ENCODE data around the gene CRELD2. TPM values are rescaled to one million over a fixed set of nuclear protein-coding genes. Genes with fewer than 3 reads are reported as not detected.

The CRELD2 gene
- total and polyA plus RNA-seq, 2 experiments from 2014 or later: 35.7 to 47.7 TPM

- Histone ChIP-seq H3K36me3 (ENCODE audit: insufficient read depth) (no peaks in the 10 kb centered on the region), H3K4me2 (no peak overlapping the region), H3K9me2 (ENCODE audit: insufficient read depth) (no peaks in the 10 kb centered on the region), H3K79me2 (replicated peaks; ENCODE audit: insufficient read depth) (peaks cover 14% of the 10 kb centered on the region), H3F3A (replicated peaks; ENCODE audit: low read depth) (no peaks in the 10 kb centered on the region), H3K27me3 (ENCODE audit: insufficient read depth) (peaks cover 20% of the 10 kb centered on the region), H3K4me1 (ENCODE audit: insufficient read depth) (no peaks in the 10 kb centered on the region), H3K27ac (ENCODE audit: low read depth) (no peak overlapping the region), H4K20me1 (replicated peaks; ENCODE audit: insufficient read depth) (0 out of 2 replicates have a peak, but pooled peaks cover 5% of the 10 kb centered on the region), H2AFZ (no peak overlapping the region), H3K4me3 (no peak overlapping the region)
- ATAC-seq (no peak), DNase-seq (ENCODE audit: low spot score) (no peak)
- H3K9me3 Mint-ChIP-seq: no peaks in the 10 kb centered on the region; the same call in 2 of the 3 replicates
- H3K4me3 Mint-ChIP-seq: no peak overlapping the region
- TF ChIP-seq EZH2phosphoT487 (IDR thresholded peaks at IDR 0.05; ENCODE audit: unreplicated experiment): no peak
- TF ChIP-seq CTCF (conservative IDR thresholded peaks at IDR 0.05; ENCODE audit: low read depth in 2 of 2): no peak; a peak in 1 of 4 replicates
- no peak for TF ChIP-seq ZNF462 (CRISPR knock-in tag; IDR thresholded peaks at IDR 0.05)
- no peak overlapping the region for H3K27ac Mint-ChIP-seq
- peaks cover 8% of the 10 kb centered on the region for H3K4me1 Mint-ChIP-seq
- H3K36me3 Mint-ChIP-seq (ENCODE audit: low read depth): peaks cover 15% of the 10 kb centered on the region
- peaks cover 14% of the 10 kb centered on the region for H3K27me3 Mint-ChIP-seq (ENCODE audit: insufficient read depth, low read depth, poor library complexity)
Measured at GRCh38 chr22:49966774-49967705, 48.6 kb downstream of the CRELD2 start.

All from GM23338 (cell line).